Osteoblast (primary cell): ENCODE measurements around the gene FAM114A1. TPM values are rescaled to one million over a fixed set of nuclear protein-coding genes. Genes with fewer than 3 reads are reported as not detected.

ENCODE experiments used
- DNase-seq: peaks from one replicate; pipeline ENCODE4 v3.0.0; 2011; ENCODE audit warnings: low spot score, mixed read lengths; ENCODE audit not compliant: insufficient read length; ENCODE audit errors: missing footprints
- H2AFZ ChIP-seq: 2 replicates; pipeline ENCODE4 v1.6.0; 2011; ENCODE audit warnings: mild to moderate bottlenecking, low read length
- H3K27ac ChIP-seq: 2 replicates; pipeline ENCODE4 v1.5.1; 2011; ENCODE audit warnings: mild to moderate bottlenecking, low read depth, low read length, moderate library complexity
- H3K27me3 ChIP-seq: 2 replicates; pipeline ENCODE4 v1.6.0; 2012; ENCODE audit warnings: mild to moderate bottlenecking, control low read depth, inconsistent platforms, low read length, moderate library complexity; ENCODE audit not compliant: insufficient read depth
- H3K36me3 ChIP-seq: 2 replicates; pipeline ENCODE4 v1.5.1; 2011; ENCODE audit warnings: mild to moderate bottlenecking, low read length, control low read depth, moderate library complexity; ENCODE audit not compliant: insufficient read depth
- H3K4me1 ChIP-seq: 2 replicates; pipeline ENCODE4 v1.5.1; 2011; ENCODE audit warnings: mild to moderate bottlenecking, low read length, control low read depth, moderate library complexity; ENCODE audit not compliant: insufficient read depth
- H3K4me2 ChIP-seq: 2 replicates; pipeline ENCODE4 v1.6.0; 2011; ENCODE audit warnings: mild to moderate bottlenecking, low read length; ENCODE audit not compliant: insufficient read depth
- H3K4me3 ChIP-seq: fragments of 200-600 bp; sonication (generic); 3 replicates; pipeline ENCODE4 v1.5.1; 2012; ENCODE audit warnings: mild to moderate bottlenecking, low read length, inconsistent platforms; ENCODE audit not compliant: insufficient read depth
- H3K79me2 ChIP-seq: 2 replicates; pipeline ENCODE4 v1.6.0; 2012; ENCODE audit warnings: mild to moderate bottlenecking, low read length, control low read depth, inconsistent platforms; ENCODE audit not compliant: insufficient read depth
- H3K9me3 ChIP-seq: 2 replicates; pipeline ENCODE4 v1.5.1; 2011; ENCODE audit warnings: low read depth, low read length, control low read depth
- H4K20me1 ChIP-seq: 2 replicates; pipeline ENCODE4 v1.6.0; 2012; ENCODE audit warnings: mild to moderate bottlenecking, low read length, control low read depth; ENCODE audit not compliant: insufficient read depth
- total RNA-seq: library from RNA; depleted of rRNA; stranded (reverse); fragments of >200 nt; gene quantifications from 2 replicates; pipeline ENCODE4 v1.2.3, GENCODE V29; 2012
- TF ChIP-seq, protein P1 (sequence below): IDR thresholded peaks from 2 replicates; pipeline ENCODE4 v1.5.1; 2011; ENCODE audit warnings: mild to moderate bottlenecking, low read depth, low read length, moderate library complexity; ENCODE audit errors: extremely low read depth

Gene FAM114A1
- total RNA-seq, 1 donor = 392 TPM

DNA sequence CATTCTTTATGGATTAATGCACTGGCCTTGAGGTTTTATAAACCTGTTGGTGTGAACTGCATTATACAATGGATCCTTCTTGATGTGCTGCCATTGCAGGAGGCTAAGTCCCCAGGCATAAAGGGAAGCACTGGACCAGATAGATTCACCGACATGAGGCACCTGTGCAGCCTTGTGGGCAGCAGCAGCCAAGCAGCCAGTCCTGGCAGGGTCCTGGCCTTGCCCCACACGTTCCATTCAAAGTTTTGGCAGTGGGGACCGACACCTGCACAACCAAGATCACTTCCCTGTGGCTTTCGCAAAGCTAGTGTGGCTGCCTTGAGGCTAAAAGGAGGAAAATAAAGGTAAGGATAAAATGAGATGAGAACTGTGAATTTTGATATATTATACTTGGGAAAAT lies 111.5 kb downstream of the FAM114A1 start:
- Histone ChIP-seq H3K4me1 (peaks cover 35% of the 10 kb centered on the region), H3K4me2 (no peak overlapping the region), H2AFZ (no peak overlapping the region), H3K27ac (no peak overlapping the region), H3K4me3 (no peak overlapping the region), H3K9me3 (no peaks in the 10 kb centered on the region), H3K36me3 (no peaks in the 10 kb centered on the region), H3K79me2 (no peaks in the 10 kb centered on the region), H4K20me1 (no peaks in the 10 kb centered on the region), H3K27me3 (no peaks in the 10 kb centered on the region)
- no peak for DNase-seq
- TF ChIP-seq, protein P1, sequence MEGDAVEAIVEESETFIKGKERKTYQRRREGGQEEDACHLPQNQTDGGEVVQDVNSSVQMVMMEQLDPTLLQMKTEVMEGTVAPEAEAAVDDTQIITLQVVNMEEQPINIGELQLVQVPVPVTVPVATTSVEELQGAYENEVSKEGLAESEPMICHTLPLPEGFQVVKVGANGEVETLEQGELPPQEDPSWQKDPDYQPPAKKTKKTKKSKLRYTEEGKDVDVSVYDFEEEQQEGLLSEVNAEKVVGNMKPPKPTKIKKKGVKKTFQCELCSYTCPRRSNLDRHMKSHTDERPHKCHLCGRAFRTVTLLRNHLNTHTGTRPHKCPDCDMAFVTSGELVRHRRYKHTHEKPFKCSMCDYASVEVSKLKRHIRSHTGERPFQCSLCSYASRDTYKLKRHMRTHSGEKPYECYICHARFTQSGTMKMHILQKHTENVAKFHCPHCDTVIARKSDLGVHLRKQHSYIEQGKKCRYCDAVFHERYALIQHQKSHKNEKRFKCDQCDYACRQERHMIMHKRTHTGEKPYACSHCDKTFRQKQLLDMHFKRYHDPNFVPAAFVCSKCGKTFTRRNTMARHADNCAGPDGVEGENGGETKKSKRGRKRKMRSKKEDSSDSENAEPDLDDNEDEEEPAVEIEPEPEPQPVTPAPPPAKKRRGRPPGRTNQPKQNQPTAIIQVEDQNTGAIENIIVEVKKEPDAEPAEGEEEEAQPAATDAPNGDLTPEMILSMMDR = no peak

DNA sequence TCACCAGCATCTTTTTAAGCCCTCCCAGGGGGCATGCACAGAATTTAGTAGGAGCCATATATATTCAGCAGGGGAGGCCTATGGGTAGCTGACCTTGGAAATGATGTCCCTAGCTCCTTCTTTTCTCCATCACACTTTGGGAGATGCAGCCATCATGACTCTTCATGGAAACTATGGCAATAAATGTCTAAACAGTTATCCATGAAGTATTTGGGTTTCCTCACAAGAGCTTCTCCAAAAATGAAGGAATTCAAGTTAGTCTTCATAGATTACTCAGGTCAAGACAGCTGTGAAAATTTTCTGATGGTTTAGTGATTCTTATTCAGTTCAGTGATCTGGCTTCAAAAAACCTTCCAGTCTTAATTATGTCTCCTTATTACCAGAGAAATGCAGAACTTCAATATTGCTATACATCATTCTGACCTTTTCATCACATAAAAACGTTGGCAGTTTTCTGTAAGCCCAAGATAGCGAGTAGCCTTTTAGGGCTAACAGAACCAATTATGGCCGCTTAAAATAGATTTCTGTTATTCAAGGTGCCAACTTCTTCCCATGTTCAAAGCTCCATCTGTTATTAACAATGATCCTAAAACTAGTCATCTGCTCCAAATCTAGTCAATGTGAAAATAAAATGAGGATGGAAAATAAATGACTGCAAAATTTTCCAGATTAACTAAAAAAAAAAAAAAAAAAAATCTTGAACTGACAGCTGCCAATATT lies 112.1 kb downstream of the FAM114A1 start:
- H3K4me1 ChIP-seq = peaks cover 41% of the 10 kb centered on the region
- H2AFZ ChIP-seq = no peak overlapping the region
- no peak overlapping the region for H3K4me3 ChIP-seq
- H4K20me1 ChIP-seq = no peaks in the 10 kb centered on the region
- no peaks in the 10 kb centered on the region for H3K27me3 ChIP-seq
- no peak overlapping the region for H3K4me2 ChIP-seq
- no peak overlapping the region for H3K27ac ChIP-seq
- no peaks in the 10 kb centered on the region for H3K79me2 ChIP-seq
- H3K36me3 ChIP-seq = no peaks in the 10 kb centered on the region
- no peak for DNase-seq
- TF ChIP-seq, protein P1 = no peak
- H3K9me3 ChIP-seq = no peaks in the 10 kb centered on the region

DNA sequence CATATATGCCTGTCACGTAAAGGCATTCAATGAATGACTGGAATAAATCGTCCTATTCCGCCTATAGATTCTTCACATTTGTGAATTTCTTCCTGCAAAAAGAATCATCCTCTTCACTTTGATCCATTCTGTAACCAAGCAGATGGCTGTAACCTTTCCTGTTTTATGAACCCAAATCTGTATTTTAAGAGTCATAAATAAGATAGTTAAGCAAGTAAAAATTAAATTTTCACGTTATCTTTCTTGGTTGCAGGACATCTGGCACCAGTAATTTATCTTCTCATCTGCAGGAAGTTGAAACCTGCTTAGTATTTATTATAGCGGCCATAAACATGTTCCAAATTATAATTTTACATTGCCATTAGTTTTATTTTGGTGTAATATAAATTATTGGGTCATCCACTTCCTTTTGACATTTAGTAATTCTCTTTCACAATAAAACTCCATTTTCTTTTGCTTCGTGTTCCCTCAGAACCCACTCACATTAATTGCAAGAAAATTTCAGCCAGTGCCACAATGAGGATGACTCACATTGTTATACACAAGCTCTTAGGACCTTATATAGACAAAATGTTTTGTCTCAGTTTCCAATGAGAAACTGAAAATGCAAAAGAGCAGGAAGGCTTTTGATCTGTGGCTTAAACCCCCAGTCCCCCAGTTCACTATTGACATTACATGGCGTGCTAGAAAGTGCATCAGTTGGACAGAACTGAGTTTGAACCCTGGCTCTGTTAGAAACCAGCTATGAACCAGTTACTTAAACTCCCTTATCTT lies 113.5 kb downstream of the FAM114A1 start:
- H3K4me1 ChIP-seq = peaks cover 53% of the 10 kb centered on the region
- no peak overlapping the region for H3K4me3 ChIP-seq
- TF ChIP-seq, protein P1 = no peak
- no peaks in the 10 kb centered on the region for H3K27me3 ChIP-seq
- H3K79me2 ChIP-seq = no peaks in the 10 kb centered on the region
- H3K27ac ChIP-seq = peak overlapping the region; percentile 73
- no peaks in the 10 kb centered on the region for H3K9me3 ChIP-seq
- H3K4me2 ChIP-seq = peak overlapping the region; percentile 61
- no peak for DNase-seq
- H3K36me3 ChIP-seq = no peaks in the 10 kb centered on the region
- peak overlapping the region; percentile 69 for H2AFZ ChIP-seq
- no peaks in the 10 kb centered on the region for H4K20me1 ChIP-seq
